NB4 (cell line): Measurements from ENCODE around the gene PCK1.

Source experiments
- POLR2A ChIP-seq: IDR thresholded peaks from 2 replicates; pipeline ENCODE4 v1.6.1; 2011; ENCODE audit warnings: mild to moderate bottlenecking; ENCODE audit not compliant: insufficient read length; ENCODE audit errors: extremely low read depth
- TF ChIP-seq, protein P1 (sequence below): IDR thresholded peaks from one replicate; pipeline ENCODE4 v1.5.1; 2012; ENCODE audit warnings: low read depth, low read length

GRCh38 chr20:57559658-57560553 is 1.0 kb upstream of the PCK1 start:
- no peak for TF ChIP-seq POLR2A
- TF ChIP-seq, protein P1, sequence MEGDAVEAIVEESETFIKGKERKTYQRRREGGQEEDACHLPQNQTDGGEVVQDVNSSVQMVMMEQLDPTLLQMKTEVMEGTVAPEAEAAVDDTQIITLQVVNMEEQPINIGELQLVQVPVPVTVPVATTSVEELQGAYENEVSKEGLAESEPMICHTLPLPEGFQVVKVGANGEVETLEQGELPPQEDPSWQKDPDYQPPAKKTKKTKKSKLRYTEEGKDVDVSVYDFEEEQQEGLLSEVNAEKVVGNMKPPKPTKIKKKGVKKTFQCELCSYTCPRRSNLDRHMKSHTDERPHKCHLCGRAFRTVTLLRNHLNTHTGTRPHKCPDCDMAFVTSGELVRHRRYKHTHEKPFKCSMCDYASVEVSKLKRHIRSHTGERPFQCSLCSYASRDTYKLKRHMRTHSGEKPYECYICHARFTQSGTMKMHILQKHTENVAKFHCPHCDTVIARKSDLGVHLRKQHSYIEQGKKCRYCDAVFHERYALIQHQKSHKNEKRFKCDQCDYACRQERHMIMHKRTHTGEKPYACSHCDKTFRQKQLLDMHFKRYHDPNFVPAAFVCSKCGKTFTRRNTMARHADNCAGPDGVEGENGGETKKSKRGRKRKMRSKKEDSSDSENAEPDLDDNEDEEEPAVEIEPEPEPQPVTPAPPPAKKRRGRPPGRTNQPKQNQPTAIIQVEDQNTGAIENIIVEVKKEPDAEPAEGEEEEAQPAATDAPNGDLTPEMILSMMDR: no peak
